Measurements from ENCODE around the gene CLIP3.
A peak's percentile ranks its signal among the peaks of the same experiment; 100 is the strongest.

The CLIP3 gene

DNA sequence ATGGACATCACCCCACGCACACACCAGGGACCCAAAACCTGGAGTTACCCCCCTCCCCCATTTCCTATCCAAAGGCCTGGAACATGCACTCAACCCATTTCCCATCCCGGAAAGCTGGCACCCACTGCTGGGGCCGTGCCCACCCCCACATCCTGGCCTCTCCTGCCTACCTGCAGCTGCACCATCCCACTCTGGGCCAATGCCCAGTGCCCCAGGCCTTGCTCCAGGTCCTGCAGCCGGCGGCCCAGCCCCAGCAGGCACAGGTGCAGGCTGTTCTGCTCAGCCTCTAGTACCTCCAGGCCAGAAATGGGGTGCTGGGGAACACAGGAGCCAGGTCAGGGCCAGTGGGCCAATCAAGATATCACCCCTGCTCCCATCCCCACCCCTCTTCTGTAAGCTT lies 25.7 kb downstream of the CLIP3 start:
- TF ChIP-seq POLR2A (IDR thresholded peaks at IDR 0.05; ENCODE audit: low read depth, low read length), result no peak
- FAIRE-seq, result no peak

DNA sequence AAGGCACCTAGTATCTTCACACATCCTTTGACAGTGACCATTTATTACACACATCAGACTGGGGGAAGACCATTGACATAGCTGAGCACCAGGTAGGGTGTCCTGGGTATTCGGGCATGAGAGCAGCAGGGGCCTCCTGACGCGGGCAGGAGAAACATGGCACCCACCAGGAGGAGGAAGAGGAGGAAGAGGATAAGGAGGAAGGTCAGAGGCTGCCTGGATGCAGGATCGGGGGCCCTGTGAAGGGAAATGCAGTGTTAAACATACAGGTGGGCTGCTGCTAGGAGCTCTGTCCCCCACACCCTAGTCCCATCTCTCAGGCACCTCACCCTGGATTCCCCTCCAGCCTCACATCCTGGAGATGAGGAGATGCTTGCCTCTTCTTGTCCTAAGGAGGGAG lies 29.4 kb downstream of the CLIP3 start:
- no peak for FAIRE-seq
- TF ChIP-seq POLR2A (IDR thresholded peaks at IDR 0.05; ENCODE audit: low read depth, low read length), result no peak
- no peak for DNase-seq (ENCODE audit: insufficient read length, low spot score)

More for the DNA sequence above, 25.7 kb downstream of the CLIP3 start:
- DNase-seq (ENCODE audit: insufficient read length, low spot score), result no peak

DNA sequence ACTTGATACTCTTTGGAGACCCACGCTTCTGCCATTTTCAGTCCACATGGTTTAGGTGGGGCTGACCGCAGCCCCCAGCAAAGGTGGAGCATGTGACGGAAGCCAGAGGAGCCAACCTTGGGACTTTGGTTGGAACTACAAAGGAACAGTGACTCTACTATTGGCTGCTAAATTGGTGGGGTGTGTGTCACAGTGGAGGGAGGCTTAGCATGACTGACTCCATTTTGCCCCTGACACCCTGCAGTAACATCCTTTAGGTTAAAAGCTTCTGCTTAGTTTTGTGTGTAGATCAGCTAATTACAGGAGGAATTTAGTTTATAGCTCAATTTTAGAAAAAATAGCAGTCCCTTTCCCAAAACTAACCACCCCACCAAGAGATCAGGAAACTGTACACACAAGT lies 31.1 kb downstream of the CLIP3 start:
- no peak for DNase-seq (ENCODE audit: insufficient read length, low spot score)
- FAIRE-seq, result no peak
- no peak for TF ChIP-seq POLR2A (IDR thresholded peaks at IDR 0.05; ENCODE audit: low read depth, low read length)

DNA sequence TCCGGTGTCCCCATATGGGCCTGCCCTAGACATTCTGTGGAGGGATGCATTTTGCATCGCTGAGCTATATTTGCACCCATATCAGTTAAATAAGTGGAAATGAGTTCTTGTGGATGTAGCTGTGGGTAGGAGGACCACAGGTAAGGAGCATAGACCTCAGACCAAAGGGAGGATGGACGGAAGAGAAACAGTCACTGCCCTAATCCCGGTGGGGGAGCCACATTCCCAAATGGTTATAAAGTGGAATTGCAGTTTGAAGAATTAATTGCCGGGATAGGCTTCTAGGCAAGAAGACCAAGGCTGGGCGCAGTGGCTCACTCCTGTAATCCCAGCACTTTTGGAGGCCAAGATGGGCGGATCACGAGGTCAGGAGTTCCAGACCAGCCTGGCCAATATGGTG lies 35.9 kb downstream of the CLIP3 start:
- DNase-seq (ENCODE audit: insufficient read length, low spot score) (no peak), FAIRE-seq (no peak)
- no peak for TF ChIP-seq POLR2A (IDR thresholded peaks at IDR 0.05; ENCODE audit: low read depth, low read length)

DNA sequence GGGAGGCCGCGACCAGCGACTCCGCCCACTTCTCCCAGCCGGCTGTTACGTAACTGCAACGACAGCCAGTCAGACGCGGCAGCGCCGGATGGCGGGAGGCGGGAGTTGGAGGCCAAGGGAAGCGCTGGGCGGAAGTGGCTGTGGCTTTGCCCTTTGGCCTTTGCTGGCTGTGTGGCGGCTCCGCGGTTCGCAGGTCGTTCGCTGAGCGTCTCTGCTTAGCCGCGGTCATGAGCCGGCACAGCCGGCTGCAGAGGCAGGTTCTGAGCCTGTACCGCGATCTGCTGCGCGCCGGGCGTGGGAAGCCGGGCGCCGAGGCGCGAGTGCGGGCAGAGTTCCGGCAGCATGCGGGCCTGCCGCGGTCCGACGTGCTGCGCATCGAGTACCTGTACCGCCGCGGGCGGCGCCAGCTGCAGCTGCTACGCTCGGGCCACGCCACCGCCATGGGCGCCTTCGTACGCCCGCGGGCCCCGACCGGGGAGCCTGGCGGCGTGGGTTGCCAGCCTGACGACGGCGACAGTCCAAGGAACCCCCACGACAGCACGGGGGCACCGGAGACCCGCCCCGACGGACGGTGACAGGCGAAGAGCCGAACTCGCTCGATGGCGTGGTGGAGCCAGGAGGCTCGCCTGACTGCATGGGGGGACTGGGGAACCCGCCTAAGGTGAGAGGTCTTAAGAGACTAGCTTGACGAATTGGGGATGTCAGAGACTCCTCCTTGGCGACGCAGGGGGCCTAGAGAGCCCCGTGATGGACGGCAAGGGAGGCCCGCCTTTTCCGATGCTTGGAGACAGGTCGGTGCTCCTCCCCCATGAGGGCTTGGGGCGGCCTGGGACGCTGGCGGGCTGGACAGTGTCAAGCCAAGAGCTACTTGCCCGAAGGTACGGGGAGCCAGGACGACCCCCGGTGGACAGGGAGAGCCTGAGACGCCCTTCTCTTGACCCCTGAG lies 37.4 kb downstream of the CLIP3 start, which contains the start of gene SDHAF1:
SDHAF1 (plus strand) TSS at position 141 of the 946 bp plus-strand sequence; CDS start at position 228, 87 bp downstream.
- peak; percentile 84; the same call in 1 of the 2 replicates for TF ChIP-seq POLR2A (IDR thresholded peaks at IDR 0.05; ENCODE audit: low read depth, low read length)
- FAIRE-seq, result peak; percentile 79
- peak; percentile 99 for DNase-seq (ENCODE audit: insufficient read length, low spot score)

DNA sequence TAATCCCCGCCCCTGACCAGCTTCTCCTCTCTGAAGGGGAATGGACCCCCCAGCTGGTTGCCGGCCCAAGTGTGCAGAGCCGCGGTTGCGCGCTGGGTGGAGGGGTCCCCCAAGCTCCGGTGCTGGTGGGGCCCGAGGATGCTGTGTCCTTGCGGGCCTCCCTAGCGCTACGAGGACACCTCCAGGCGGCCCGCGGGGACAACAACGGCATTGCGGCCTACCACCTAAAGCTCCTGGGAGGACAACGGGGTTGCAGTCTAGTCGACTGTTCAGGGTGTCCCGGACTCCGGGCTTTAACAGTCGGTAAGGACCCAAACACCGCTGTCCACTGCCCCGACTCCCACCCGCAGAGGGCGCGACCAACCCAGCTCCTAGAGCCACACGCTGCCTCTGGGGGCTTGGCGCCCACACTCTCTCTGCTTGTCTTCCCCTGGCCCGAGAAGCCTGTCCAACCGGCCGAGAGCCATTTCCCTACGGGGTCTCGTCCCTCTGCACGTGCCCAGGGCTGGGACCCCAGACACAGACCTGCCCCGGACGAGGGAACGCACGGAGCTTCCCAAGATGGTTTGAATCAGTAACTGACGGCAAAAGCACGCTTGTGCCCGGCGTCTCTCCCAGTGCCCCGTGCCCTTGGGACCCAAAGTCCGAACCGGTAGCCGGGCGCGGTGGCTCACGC lies 38.6 kb downstream of the CLIP3 start:
- no peak for TF ChIP-seq POLR2A (IDR thresholded peaks at IDR 0.05; ENCODE audit: low read depth, low read length)
- FAIRE-seq (no peak), DNase-seq (ENCODE audit: insufficient read length, low spot score) (no peak)

DNA sequence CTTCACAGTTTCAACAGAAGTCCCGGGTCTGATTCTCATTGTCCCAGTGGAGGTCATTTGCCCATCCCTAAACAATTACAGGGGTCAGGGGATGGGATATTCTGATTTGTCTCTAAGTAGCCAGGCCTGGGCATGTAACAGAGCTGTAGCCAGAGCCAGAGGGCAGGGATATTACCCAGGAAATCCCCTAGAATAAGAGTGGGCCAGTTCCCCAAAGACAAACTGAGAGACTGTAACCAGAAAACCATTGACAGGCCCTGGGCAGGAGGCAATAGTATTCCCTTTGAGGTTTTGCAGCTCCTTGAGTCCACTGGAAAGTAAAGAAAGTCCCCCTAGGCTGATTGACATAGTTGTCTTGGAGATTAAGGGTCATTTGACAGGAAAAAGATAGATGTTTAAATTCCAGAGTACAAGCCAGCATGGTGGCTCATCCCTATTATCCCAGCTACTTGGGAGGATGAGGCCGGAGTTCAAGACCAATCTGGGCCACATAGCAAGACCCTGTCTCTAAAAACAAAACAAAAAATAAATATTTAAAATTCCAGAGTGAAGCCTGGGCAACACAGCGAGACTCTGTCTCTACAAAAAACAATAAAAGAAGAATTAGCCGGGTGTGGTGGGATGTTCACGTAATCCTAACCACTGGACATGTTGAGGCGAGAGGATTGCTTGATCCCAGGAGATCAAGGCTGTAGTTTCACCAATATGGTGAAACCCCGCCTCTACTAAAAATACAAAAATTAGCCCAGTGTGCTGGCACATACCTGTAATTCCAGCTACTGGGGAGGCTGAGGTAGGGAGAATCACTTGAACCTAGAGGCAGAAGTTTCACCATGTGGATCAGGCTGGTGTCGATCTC lies 39.5 kb downstream of the CLIP3 start:
- FAIRE-seq (no peak), DNase-seq (ENCODE audit: insufficient read length, low spot score) (no peak)
- TF ChIP-seq POLR2A (IDR thresholded peaks at IDR 0.05; ENCODE audit: low read depth, low read length), result no peak

DNA sequence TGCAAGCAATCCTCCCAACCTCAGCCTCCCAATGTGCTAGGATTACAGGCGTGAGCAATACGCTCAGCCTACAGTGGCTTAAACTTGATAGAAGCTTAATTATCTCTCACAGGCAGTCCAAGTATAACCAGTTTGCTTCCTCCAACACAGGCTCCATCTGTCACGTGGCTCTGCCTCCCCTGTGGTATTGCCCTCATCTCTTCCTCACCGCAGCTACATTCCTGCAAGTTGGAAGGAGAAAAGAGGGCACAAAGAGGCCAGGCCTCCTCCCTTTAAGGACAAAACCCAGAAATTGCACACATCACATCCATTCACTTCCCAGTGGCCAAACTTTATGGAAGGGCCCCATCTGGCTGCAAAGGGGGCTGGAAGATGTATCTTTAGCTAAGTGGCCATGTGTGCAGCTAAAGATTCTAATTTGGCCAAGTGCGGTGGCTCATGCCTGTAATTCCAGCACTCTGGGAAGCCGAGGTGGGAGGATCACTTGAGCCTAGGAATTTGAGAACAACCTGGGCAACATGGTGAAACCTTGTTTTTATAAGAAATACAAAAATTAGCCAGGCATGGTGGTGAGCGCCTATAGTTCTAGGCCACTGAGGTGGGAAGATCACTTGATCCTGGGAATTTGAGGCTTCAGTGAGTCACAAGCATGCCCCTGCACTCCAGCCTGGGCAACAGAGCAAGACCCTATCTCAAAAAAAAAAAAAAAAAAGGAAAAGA lies 40.8 kb downstream of the CLIP3 start:
- no peak for TF ChIP-seq POLR2A (IDR thresholded peaks at IDR 0.05; ENCODE audit: low read depth, low read length)
- DNase-seq (ENCODE audit: insufficient read length, low spot score), result no peak
- no peak for FAIRE-seq

DNA sequence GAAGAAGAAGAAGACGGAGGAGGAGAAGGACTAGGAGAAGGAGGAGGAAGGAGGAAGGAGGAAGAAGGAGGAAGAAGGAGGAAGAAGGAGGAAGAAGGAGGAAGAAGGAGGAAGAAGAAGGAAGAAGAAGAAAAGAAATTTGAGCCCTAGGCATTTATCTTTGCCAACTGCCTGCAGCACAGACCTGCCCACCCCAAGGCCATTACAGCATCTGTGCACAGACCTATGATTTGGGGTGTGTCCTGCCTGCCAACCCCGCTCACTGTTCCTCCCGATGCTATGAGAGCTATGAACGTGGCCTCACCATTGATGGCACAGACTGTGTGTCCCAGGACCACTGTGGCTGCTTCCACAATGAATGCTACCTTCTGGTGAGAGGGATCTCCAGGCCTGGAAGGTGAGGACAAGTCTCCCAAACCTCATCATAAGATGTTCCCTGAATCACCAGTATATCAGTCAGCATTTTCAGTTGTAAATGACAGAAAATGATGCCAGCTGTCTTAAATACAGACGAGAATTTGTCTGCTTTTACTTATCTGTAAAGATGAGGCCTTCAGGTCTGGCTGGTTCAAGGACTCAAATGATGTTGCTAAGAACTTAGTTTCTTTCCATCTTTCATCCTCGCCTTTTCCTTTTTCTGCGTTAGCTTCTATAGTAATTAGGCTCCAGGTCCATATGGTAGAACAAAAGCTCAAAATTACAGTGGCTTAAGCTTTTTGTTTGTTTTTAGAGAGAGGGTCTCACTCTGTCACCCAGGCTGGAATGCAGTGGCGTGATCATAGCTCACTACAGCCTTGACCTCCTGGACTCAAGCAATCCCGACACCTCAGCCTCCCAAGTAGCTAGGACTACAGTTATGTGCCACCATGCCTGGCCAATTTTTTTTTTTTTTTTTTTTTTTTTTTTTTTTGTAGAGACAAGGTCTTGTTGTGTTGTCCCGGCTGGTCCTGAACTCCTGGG lies 41.6 kb downstream of the CLIP3 start:
- no peak for DNase-seq (ENCODE audit: insufficient read length, low spot score)
- no peak for FAIRE-seq
- TF ChIP-seq POLR2A (IDR thresholded peaks at IDR 0.05; ENCODE audit: low read depth, low read length), result no peak

DNA sequence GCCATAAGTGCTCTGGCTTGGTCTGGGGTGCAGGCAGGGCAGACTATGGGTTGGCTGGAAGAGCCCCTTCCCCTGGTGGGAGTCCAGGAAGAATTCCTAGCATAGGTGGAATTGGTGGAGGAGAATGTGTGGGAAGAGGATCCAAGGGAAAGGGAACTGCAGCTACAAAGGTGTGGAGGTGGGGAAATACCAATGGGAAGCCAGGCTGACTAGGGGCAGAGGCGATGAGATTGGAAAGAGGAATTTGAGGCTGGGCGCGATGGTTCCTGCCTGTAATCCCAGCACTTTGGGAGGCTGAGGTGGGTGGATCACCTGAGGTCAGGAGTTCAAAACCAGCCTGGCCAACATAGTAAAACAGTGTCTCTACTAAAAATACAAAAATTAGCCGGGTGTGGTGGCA lies 42.5 kb downstream of the CLIP3 start:
- no peak for DNase-seq (ENCODE audit: insufficient read length, low spot score)
- no peak for FAIRE-seq
- no peak for TF ChIP-seq POLR2A (IDR thresholded peaks at IDR 0.05; ENCODE audit: low read depth, low read length)

DNA sequence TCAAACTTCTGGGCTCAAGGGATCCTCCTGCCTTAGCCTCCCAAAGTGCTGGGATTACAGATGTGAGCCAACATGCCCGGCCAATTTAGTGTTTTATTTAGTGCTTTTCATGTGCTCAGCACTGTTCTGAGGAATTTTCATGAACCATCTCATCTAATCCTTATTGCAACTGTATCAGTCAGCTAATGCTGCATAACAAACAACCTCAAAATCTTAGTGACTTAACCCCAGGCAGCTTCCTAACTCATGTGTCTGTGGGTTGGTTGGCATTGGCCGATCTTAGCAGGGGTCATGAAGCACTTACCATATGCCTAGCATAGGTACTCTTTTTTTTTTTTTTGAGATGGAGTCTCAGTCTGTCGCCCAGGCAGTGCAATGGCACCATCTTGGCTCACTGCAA lies 43.8 kb downstream of the CLIP3 start:
- DNase-seq (ENCODE audit: insufficient read length, low spot score) (no peak), FAIRE-seq (no peak)

DNA sequence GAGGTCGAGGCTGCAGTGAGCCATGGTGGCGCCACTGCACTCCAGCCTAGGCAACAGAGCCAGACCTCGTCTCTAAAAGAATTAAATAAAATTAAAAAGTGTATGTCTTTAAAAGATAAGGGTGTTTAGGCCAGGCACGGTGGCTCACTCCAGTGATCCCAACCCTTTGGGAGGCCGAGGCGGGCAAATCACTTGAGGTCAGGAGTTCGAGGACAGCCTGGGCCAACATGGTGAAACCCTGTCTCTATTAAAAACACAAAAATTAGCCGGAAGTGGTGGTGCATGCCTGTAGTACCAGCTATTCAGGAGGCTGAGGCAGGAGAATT lies 45.1 kb downstream of the CLIP3 start:
- DNase-seq (ENCODE audit: insufficient read length, low spot score), result no peak
- TF ChIP-seq POLR2A (IDR thresholded peaks at IDR 0.05; ENCODE audit: low read depth, low read length), result no peak

More for the DNA sequence above, 43.8 kb downstream of the CLIP3 start:
- no peak for TF ChIP-seq POLR2A (IDR thresholded peaks at IDR 0.05; ENCODE audit: low read depth, low read length)

More for the DNA sequence above, 45.1 kb downstream of the CLIP3 start:
- no peak for FAIRE-seq
